HG03139 (cell line): ENCODE results near the gene UST.

Experiments
- ATAC-seq: cut with Tn5 transposase; IDR thresholded peaks from one replicate; pipeline ENCODE4 v1.9.1; 2021; ENCODE audit not compliant: unreplicated experiment

The UST gene

DNA sequence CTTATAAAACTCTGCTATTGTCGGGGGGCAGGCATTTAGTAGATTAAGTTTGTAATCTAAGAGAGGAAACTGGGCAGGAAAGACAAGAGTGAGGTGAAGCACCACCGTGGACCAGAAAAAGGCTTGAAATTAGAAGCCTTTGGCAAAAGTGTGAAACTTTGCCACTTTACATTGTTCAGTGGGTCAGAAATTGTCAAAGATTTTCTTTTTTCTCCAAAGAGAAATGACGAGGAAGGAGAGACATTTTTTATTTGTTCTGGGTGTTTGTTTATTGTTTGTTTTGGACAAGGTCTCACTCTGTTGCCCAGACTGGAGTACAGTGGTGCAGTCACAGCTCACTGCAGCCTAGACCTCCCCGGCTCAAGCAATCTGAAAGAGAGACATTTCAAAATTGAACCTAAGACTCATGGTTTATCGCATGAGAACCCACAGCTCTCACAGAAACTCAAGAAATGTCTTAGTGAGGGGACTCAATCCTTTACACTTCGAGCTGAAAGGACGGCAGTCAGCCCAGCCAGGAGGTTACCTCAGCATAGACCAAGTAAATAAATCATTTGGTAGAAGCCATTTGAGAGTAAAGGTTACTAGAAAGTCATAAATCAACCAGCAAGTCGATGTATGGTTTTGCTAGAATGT is 307.8 kb downstream of the UST start:
- peak; percentile 80 for ATAC-seq

DNA sequence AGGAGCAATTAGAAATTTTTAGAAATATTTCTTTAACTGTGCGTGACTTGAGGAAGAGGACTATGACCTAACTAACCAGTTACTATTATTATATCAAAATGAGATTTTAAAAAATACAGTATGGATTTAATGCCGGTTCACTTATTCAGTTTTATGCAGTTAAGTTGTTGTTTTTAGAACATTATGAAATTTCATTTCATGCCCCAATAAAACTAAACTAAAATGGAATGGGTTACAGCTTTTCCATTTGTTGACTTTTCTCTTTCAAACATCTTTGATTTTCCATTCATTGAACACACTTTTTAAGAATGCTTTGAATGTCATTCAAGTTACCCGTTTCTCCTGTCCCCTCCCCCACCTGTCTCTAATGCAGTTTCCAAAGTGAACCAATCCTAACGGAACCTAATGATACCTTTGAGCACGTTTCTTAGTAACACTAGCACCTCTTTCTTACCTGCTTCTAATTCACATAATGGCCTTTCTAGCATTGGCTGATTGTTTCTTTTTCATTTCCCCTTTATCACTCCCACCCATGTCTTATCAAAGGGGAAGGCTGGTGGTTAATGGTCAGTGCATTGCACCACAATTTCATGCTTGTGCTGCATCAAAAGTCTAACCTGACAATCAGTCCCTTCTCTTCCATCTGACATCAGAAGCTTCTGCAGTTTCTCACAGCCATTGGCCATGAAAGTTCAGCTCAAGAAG is 308.5 kb downstream of the UST start:
- no peak for ATAC-seq

DNA sequence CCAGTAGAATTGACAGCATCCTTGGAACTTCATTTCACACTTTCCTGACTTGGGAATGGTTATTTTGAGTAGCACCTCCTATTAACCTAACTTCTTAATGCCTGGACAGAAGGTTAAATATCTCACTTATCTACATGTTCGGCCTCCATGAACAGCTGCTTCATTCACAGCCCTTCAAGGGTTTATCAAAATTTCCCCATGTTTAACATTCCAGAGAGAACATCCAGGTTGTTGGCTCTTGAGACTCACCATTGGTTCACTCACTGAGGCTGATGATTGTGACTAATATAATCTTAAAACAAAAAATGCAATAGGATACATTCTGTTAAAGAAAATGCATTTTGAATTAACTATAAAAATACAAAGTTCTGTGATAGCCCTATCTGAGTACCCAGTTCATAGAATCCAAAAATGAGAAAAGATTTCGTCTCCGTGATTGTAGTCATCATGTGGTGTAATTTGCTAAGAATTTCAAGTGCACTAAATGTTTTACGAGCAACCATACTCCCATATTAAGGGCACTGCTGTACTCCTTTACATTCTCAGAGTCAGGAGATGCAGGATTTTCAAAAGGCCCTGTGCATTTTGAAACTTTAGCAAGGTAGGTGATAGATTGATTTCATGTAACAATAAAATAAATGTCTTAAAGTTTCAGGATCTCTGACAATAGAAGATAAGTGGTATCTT is 310.1 kb downstream of the UST start:
- no peak for ATAC-seq

DNA sequence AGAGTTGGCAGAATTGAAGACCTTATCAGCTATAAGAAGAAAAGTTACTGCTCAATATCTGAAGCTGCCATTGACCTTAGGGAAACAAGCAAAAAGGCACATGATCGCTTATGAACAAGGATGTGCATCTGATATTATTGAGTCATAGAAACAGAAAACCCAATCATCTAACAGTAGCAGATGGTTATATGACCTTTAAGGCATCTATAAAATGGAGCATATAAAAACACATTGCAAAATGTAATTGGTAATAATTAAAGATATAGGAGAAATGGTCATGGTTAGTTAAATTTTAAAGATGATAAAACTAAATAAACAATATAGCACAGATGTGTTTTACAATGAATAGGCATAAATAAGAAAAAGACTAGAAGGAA is 310.6 kb downstream of the UST start:
- ATAC-seq, result no peak

DNA sequence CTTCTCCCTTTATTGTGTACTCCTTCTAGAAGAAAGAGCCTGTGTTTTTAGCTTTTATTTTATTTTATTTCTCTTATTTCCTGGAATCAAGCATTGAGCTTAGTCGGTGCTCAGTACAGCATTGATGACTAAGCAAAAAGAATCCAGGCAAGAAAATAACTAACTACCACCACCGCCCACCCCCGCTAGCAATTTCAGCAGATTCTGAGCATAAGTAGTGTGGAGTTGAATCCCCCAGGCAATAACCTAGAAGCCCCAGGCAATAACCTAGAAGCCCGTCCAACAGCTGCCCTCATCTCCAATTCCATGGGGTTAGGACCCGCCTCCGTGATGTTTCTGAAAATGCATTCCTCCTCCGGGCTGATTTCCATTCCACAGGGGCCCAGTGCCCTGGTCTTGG is 312.7 kb downstream of the UST start:
- no peak for ATAC-seq

DNA sequence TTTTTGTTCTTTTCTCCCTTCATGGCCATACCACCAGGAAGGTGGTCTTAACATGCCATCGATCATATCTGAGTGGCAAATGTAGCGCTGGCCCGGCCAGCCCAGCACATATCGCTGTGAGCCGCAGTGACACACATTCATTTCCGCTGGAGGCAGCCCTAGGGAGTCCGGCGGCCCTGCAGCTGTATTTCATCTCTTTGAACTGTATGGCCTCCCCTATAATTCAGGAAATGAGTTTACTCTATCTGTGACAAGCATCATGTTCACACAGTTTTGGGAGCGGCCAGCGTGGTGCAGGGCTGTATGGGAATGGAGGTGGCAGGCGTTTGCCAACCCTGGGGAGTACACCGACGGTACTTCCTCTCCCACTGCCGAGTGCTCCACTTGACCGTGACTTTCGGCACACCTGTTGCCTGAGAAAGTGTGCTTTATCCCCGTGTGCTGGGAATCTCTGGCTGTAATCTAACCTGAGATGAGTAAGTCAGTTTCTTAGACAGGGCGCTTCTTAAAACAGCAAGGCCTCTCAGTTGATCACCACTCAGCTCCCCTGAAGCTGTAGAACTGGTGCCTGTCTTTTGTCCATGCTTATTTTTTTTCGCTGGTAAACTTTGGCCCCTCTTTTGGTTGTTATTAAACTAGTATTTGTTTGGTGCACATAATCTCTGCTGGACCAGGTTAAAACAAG is 313.6 kb downstream of the UST start:
- peak; percentile 78 for ATAC-seq

DNA sequence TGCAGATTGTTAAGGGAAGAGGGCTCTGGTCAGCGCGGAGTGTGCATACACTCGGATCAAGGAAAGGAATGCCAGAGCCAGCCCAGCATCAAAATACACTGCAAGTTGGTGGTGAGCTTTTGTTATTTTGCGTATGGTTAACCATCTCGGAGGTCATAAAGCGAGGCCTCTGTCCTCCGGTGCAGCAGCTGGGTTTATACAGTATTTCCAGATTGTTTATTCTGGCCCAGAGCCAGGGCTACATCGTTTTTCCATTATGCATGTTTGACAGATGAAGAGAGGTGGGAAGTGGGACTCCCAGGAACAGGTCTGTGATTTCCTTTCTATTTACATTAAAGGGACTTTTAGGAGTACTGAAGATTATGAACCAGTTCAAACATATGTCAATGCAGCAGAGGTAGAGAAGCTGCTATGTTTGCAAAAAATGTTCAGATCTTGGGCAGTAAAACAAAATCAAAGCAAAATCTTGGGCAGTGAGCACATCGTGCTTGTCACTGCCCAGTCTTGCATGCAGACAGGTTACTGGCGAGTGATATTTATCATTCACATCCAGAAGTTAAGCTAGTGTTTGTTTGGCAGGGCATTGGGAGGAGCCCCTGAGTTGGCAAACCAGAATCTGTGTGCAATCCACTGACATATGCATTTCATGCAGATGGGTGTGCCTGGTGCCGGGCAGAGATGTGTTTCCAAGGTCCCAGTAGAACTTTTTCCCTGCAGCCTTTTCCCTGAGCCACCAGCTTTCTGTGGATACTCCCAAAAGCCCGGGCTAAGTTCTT is 314.3 kb downstream of the UST start:
- ATAC-seq, result no peak

DNA sequence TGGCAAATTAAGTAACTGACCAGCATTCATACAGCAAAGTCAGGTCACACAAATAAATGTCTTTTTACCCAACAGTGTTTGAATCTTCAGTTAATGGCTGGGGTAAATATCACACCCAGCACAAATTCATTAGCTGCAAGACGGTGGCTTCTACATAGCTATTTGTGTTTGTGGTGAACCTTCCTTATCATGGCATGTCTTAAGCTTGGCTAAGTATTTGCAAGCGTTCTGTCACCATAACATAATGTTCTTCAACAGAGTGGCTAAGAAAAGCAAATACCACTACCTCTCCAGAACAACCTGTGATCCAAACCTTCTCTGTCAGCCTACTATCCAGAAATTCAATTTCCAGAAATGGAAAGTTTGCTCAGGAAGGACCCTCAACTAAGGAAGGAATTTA is 315.1 kb downstream of the UST start:
- no peak for ATAC-seq

DNA sequence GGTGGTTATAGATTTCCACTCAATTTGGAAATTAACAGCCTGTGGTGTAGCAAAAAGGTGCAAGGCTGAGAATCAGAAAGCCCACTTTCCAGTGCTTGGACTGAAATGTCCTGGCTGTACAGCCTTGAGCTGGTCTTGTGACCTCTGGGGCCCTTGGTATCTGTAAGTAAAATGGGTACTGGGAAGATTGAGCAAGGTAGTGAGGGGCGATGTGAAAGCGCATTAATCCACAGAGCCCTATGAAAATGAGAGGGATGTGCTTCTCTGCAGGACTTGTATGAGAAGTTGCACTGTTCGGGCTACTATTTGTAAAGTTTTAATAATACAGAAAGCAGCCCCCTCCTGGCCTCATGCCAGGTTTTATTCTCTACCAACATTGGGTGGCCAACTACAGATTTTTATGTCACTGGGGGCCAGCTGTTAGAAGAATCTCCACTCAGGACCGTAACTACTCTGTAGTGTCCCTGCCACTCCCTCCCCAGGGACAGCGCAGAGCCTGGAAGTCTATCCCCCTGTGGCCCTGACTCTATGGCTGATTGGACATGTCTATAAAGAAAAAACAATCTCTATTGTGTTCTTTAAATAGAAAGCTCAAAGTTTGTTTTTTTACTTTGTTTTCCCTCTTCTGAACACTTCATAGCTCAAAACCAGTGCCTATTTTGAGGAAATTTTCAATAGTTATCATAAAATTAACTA is 316.0 kb downstream of the UST start:
- ATAC-seq, result no peak

DNA sequence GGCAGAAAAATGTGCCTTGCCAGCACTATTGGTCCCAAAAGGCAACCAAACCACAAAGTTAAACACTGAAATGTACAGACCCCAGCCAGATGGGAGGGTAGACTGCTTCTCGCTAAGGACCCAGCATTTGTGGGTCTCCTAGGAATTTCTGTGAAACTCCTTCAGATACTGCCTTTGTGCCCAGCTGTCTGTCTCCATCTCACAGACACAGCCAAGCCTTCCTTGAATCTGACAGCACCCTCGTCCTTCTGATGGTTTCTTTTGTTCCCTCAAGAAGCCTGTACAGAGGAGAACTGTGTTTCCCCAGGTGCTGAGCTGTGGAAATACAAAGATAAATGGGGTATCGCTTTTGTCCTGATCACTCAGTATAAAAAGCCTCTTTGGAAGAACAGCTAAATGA is 316.6 kb downstream of the UST start:
- ATAC-seq, result no peak

DNA sequence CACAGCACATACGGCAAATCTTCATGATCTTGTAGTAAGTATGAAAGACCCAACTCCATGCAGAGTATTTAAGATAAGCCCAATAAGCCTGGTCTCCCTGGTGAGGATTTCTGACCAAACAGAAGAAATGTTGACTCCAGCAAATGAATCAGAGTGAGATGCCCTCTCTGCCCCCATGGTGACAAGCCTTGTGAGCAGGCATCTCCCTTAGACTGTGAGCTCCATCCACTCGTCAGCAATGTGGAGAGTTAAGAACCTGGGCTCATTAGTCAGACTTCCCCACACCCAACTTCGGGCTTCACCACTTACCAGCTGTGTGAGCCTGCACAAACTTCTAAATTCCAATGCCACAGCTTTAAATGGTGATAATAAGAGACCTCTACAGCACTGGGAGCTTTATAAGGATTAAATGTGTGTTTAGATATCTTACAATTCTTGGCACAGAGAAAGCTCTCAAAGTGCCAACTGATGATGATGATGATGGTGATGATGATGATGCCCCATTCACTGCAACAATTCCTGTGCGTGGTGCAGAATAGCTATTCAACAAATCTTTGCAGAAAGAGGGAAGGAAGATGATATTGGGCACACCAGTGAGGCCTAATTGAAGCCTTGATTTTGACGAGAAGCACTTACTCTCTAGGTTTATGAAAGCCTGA is 317.3 kb downstream of the UST start:
- no peak for ATAC-seq

DNA sequence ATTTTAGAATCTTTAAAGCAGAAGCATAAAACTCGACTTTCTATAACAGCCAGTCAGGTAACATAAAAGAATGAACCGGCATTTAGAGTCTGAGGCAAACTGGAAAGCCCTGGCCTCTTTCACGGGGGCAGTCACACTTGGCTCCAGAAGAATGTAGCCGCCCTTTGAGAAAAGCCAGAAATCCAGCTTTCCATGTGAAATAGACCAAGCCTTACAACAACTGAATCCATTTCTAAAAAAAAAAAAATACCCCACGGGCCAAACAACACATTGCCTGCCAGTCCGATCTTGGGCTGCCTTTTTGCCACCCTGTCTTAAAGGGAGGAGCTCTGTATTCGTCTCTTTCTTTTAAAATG is 317.8 kb downstream of the UST start:
- no peak for ATAC-seq

DNA sequence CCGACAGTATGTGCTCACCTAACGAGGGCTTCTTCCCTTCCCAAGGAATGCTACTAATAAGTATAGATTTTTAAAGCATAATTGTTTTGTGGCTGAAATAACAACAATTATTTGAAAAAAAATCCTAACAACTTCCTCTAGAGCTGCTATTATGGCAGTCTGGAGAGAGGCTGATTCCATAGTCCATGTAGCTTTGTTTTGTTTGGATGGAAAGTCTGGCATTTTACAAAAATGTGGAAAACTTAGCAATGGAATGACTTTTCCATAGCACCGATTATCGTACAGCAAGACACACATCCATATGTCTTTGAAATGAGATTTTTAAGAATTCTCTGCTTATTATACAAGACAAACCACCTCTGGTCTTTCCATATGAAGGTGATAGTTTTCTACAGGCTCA is 318.3 kb downstream of the UST start:
- ATAC-seq, result no peak

DNA sequence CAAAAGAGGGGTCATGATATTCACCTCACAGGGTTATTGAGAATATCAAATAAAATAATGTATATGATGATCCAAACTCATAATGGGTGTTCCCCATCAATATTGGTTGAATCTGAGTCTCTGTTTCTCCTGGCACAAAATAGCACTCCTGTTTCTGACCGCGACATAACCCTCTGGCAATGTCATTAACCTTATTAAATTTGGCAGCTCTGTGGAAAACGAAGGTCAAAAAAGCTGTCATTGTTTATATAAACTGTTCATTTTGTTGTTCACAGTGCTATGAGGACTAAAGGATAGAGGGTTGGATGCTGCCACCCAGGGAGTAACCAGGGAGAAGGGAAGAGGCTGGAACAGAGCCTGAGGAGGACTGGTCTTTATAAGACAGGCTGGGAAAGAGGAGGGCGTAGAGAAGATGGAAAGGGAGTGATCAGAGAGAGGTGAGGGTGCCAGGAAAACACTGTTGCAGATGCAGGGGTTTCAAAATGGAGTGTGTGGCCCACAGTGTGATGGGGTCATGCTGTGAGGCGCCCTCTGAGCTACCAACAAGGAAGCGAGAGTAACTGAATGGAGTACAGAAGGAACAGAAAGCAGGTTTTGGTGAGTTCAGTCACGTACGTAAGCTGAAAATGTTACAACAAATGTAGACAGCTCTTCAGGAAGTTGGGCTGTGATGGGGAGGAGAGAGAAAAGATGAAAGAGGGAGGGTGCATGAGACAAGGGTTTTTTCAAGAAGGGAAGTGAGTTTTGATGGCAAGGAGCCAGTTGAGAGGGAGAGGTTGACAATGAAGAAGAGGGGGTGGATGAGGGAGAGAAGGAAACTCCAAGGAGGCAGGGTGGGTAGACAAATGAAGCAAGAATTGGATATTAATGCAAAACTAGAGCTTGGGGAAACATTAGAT is 319.1 kb downstream of the UST start:
- ATAC-seq, result peak; percentile 92

DNA sequence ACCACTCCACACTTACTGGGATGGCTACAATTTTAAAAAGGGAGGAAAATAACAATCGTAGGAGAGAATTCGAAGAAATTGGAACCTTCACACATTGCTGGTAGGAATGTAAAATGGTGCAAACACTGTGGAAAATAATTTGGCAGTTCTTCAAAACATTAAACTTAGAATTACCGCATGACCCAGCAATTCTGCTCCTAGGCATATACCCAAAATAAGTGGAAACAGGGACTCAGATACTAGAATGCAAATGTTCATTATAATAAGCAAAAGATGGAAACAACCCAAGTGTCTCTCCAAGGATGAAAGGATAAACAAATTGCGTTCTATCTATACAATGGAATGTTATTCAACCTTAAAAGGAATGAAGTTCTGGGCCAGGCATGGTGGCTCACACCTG is 325.2 kb downstream of the UST start:
- ATAC-seq, result no peak

DNA sequence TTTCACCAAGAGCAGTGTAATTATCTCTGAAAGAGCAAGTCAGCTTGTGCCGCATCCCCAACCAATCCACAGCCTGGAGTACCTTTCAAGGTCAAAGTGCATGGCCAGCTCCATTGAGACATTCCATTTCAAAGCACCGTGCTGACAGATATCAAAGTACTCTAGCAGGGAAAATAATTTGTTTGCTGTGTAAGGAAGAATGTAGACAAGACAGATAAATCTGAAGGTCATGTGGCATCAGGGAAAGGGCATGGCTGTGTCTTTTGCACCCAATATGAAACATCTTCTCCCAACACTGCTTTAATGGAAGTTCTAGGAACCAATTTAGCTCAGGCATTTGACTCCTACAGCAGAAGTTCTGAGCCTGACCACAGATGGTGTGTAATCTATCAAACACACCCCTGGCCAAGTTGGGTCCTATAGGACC is 328.0 kb downstream of the UST start:
- no peak for ATAC-seq

DNA sequence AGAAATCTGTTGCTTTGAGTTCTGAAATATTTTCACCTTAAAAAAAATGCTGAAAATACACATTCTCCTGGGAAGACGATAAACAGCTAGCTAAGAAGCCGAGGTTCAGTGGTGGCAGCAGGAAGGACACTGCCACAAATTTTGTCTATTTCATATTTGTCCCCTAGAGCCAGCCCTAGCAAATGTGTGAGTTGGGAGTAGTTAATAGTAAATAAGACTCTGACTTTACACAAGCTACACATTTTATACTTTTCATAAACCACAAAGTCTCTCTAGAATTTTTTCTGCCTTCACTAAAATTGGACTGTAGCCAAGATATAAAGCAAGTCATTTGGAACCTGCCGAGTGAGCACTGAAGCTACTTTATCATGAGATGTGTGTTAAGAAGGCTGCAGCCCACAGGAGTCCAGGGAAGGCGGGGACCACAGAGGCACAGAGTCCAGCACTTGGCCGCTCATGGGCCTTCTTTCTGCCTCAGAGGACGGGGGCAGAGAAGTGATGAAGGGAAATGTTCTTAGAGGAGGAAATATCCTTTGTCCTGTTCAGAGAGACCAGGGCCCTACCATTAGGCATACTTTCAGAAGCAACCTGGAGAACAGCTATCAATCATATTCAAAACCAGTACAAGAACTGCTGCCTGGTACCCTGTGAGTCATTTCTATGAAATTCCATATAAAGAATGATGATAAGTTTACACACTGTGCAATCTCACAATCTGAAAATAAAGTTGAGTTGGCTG is 329.0 kb downstream of the UST start:
- ATAC-seq, result no peak

DNA sequence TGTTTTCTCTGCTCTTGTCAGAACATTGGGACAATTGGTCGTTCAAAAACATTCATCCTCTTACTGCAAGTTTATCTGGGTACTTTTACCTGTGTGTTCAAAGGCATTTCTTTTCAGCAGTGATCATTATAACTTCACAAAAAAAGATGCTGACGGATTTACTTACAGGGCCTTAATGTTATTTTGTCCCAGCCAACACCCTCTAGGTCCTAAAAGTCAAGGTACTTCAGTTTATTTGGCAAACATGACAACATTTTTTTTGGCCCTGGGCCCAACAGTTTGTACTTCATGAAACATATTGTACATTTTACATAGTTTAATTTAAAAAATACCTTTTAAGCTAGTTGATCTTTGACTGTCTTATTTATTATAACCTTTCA is 329.5 kb downstream of the UST start:
- ATAC-seq, result no peak
